GM19025 (cell line): ENCODE measurements around the gene RCAN3.
"Not testable (repeated sequence)": the region's sequence is repeated elsewhere in the genome, so short reads cannot be mapped to it uniquely, and the experiment has no call there.

Experiments
- ATAC-seq: cut with Tn5 transposase; IDR thresholded peaks from one replicate; pipeline ENCODE4 v1.9.1; 2021; ENCODE audit warnings: mild to moderate bottlenecking, low read depth, moderate library complexity; ENCODE audit not compliant: unreplicated experiment

Gene RCAN3

DNA sequence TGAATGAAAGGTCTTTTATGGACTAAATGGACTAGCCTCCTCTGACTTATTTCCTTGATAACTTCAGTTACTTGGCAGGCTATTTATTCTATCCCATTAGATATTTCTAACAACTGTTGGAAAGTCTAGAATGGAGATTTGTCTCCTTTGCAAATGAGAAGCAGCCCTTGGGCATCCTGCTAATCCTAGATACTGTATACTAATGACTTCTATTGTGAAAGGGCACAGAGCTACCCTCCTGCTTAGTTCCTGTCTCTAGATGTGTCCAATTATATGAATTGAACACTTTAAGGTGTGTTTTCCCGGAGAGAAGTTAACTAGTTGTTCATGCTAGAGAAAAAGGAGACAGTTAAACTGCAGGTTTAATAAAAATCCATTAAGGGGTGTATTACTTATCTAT is 43.0 kb downstream of the RCAN3 start:
- no peak for ATAC-seq

DNA sequence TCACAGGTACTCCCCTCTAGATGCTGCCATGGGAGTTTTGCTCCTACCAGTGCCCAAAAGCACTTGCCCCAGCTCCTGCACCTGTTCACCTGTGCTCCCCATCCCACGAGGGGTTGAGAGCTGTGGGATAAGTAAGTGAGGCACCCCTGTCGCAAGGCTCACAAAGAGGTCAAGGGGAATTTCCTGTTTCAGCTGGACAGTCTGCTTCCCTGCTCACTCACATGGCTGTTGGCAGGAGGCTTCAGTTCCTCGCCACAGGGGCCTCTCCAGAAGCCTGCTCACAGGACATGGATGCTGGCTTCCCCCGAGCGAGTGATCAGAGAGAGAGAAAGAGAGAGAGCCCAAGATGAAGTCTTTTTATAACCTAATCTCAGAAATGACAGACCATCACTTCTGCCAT is 44.6 kb downstream of the RCAN3 start:
- ATAC-seq, result no peak

DNA sequence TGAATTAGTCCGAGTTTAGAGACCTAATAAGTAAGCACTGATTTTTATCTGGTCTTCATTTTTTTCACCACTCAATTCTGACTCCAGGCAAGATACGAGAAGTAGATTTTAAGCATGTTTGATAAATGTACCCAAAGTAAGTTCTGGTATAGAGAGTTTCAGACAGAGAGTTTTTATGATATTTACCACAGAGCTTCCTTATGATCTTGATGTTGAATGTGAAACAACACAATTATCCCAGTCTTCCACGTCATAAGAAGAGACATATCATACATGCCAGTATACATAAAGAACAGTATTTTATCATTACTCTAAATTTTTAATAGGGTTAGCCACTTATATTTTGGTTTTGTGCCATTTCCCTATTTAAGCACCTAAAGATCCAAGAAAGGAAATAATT is 45.4 kb downstream of the RCAN3 start:
- no peak for ATAC-seq

DNA sequence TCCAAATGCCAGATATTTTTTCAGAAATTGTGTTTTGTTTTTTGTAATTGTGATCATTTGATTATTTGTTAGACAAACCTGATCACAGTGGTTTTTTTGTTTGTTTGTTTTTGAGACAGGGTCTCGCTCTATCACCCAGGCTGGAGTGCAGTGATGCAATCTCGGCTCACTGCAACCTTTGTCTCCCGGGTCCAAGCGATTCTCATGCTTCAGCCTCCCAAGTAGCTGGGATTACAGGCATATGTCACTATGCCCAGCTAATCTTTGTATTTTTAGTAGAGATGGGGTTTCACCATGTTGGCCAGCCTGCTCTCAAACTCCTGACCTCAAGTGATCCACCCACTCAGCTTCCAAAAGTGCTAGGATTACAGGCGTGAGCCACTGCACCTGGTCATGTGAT is 46.6 kb downstream of the RCAN3 start:
- not testable (repeated sequence) for ATAC-seq

DNA sequence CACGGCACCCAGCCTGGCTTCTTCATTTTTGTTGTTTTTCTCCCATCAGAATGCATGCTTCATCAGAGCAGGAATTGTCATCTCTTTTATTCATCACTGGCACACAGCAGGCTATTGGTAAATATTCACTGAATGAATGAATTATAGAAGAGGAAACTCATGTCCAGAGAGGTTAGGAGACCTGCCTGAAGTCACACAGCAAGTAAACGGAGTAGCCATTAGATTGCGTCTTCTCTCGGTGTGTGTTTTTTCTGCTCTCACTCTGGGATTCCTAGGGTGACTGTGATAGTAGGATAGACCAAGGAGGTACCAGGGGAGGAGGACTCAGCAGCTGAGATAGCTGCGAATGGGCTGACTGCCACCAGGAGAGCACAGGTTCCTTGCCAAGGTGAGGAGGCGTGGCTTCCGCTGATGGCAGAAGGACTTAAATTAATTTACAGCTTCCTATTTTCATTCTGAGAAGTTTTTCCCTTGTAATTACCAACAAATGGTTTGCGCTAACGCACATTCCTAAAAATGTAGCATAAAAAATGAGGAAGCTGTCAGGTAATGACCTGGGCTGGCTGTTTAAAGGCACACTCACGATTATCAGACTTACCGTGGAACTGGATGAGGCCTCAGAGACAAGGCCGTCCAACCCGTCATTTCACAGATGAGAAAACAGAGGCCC is 48.8 kb downstream of the RCAN3 start:
- ATAC-seq, result no peak

DNA sequence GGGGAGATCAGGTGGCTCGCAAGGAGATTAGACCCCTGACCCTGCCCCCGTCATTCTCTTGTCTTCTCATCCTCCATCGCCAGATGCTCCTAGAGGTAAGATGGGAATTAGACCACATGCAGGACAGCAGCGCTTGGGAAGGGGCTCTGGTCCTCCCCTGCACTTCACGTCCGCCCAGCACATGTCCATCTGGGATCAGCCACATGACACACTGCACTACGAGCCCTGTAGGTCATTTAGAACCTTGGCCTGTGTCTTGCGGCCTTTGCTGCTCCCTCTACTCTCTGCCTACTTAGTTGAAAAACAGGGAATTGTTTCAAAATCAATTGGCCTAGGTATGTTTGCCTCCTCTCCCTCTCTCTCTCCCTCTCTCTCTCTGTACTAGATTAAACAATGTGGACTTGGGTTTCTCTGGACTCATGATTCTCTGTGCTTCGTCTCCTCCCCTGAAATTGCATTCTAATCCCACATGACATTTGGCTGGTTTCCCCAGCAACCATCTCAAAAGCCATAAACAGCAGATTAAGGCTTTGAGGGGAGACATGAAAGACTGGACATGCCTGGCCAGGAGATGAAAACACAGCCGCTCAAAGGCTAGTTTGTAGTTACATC is 49.4 kb downstream of the RCAN3 start:
- ATAC-seq, result no peak

DNA sequence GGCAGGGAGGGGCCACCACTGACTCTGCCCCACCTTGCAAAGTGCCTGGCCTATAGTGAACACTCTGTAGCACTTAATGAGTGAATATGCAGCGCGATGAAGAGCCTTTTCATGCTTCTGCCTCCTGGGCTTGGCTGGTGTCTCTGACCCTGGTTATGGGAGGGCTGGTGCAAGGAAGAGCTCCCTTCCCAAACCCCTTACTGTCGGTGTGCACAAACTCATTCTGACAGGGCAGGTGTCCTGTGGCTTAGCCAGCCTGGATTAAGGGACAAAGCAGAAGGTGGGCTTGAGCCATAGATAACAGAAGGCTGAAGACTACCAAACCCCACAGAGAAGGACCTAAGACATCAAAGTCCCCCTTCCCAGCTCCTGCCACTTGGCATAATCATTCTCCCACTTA is 51.3 kb downstream of the RCAN3 start:
- no peak for ATAC-seq

DNA sequence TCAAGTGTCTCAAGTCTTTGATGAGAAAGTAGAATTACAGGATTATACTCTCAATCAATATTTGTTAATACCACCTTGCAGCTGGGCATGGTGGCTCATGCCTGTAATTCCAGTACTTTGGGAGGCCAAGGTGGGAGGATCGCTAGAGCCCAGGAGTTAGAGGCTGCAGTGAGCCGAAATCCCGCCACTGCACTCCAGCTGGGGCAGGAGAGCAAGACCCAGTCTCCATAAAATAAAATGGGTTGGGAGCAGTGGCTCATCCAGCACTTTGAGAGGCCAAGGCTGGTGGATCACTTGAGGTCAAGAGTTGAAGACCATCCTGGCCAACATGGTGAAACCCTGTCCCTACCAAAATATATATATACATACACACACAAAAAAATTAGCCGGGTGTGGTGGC is 52.1 kb downstream of the RCAN3 start:
- no peak for ATAC-seq

DNA sequence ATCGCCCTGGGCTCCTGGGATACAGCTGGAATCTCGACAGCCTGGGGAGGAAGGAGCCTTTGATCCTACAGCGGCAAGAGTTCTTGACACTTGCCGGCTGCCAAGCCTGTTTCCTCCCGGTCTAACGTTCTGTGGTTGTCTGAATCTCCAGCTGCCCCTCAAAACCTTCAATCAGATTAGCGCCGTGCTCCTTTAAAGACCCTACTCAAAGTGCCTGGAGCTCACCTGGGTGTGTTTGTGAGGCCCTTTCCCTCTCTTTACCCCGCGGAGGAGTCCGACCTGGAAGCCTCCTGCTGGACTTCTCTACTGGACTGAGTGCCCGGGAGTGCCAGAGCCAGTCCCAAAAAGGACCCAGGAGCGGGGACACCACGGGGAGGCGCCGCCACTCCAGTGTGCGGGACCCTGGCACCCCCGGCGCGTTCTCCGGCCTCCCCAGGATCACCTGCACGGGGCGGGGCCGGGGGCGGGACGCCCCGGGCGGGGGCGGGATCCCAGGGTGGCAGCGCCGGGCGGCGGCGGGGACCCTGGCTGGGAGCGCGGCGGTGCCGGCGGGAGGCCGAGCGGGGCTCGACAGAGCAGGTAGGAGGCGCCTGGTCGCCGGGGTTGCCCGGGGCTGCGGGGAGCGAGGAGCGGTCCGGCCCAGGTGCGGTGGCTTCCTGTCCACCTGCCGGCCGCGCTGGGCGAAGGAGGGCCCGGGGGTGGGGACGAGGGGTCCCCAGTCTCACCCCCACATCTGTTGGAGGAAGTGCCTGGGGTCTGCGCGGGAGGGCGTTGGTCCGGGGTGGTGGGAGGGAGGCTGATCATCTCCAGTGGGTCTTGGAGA is 53.2 kb downstream of the RCAN3 start, which contains the start of gene NCMAP:
Gene NCMAP, plus strand, starts transcription at position 497 of the 823 bp plus-strand sequence. CDS start 39,344 bp downstream, outside the sequence.
- ATAC-seq, result no peak

DNA sequence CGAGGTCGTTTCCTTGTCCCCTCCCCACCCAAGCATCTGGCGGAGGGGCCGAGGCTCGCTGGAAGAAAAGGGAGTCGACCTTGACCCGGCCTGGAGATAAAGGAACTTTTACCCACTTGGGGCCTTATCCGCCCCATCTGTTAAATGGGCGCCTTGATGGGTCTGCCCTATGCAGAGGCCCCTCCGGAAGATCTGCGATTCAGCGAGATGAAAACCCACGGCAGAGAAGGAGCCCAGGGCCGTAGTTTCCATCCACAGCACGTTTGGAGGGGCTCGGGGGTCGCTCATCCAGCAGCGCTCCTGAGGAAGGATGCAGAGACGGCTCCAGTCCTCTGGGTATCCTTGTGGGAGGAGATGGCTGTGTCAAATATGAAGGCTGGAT is 53.8 kb downstream of the RCAN3 start:
- no peak for ATAC-seq

DNA sequence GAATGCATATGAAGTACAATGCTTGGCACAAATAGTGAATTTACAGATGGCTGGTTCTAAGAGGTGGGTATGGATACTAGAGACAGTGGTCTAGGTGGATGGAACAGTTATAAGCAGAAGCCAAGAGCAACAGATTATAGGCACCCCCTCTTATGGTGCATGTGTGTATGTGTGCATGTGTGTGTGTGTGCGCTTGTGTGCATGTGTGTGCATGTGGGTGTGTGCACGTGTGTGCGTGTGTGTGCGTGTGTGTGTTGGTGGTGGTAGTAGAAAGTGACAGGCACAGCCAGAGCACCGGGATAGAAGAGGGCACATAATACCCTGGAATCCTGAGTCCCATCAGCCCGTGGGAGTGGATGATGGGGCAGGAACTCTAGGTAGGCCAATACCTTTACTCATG is 54.6 kb downstream of the RCAN3 start:
- no peak for ATAC-seq

DNA sequence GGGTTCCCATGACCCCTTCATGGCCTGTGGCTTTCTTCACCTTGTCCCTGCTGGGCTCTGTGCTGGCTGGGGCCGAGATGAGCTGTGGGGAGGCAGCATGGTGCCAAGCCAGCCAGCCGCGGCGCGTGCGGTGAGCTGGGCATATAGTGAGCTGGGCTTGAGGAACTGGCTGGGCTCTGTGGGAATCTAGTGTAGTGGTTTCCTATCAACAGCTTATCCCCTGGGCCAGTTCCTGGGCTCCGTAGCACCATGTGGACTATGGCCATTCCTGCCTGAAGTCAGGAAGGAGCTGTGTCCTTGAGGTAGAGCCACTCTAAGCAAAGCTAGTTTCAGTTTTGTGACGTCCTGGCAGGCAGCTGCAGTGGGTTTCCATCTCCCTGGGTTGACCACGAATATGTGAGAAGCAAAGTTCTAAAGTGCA is 55.1 kb downstream of the RCAN3 start:
- no peak for ATAC-seq

DNA sequence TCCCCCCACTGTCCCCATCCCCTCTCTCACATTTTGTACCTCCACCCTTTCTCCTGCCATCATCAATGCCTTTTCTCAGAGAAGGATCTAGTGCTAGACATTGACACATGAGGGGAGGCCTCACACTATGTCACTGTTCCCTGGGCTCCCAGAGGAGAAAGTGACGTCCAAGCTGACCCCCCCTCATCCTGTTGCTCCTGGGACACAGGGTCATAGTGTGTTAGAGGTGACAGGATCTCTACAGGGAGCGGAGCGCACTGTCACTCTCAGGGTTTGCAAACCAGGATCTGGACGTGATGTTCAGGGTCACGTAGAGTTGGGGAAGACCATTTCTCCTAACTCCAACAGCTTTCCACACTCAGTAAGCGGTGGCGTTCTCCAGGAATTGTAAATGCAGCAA is 55.8 kb downstream of the RCAN3 start:
- no peak for ATAC-seq

DNA sequence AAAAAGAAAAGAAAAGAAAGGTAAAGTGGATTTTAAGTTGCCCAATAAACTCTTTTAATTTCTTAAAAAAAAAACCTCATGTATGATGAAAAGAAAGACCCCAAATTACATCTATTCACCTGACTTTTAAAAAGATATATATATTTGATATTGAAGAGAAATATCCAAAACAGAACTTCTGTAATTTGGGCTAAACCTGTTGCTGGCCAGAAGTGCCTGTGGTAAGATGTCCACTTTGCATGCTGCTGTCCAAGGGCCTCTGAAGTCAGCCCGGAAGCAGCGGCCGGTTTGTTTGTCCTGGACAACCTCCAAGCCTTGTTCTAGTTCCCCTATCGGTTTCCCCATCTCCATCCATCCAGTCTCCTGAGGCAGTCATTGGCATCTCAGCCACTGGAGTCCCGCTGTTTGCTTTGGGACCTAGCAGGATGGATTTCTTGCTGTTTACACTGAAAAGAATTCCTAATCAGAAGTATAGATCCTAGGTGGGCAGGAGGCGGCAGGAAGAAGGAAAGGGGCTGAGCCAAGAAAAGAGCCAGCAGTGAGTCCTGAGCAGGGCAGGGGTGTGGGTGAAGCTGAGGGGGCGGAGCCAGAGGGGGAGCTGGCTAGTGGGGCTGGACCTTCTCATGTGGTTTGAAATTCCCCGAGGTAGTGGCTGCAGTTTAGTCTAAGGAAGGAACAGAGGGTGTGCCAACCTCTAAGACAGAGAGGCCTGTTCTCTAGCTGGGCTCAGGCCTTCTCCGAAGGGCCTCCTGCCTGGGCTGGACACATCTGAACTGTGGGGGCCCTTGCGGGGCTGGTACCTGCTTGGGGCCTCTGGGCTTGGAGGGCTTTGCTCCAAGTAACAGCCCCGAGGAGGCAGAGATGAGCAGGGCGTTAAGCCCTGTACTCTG is 56.5 kb downstream of the RCAN3 start:
- no peak for ATAC-seq

DNA sequence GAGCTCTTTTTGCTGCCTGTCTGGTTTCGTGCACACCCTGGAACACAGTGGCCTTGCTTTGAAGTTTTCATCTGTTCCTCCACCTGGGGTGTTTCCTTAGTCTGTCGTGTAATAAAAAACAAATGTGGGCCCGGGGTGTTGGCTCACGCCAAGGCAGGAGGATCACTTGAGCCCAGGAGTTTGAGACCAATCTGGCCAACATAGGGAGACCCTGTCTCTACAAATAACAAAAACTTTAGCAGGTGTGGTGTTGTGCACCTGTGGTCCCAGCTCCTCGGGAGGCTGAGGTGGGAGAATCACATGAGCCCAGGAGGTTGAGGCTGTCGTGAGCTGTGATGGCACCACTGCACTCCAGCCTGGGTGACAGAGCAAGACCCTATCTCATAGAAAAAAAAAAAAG is 57.7 kb downstream of the RCAN3 start:
- no peak for ATAC-seq

DNA sequence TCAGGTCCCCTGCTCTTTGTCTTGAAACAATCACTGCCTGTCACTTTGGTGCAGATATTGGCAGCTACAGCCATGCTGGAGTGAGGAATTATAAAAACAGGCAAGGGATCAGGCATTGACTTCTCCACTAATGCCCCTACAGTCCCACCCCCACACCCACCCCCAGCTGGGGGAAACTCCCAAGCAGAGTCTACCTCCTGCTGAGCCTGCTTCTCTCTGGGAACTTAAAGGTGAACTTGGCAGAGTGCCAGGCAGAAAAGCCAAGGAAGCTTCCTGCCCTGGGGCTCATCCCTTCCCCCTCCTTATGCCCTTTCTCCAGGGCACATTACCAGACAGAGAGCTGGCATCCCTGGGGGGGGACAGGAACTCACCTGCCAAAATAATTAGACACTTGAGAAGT is 60.0 kb downstream of the RCAN3 start:
- ATAC-seq, result no peak

DNA sequence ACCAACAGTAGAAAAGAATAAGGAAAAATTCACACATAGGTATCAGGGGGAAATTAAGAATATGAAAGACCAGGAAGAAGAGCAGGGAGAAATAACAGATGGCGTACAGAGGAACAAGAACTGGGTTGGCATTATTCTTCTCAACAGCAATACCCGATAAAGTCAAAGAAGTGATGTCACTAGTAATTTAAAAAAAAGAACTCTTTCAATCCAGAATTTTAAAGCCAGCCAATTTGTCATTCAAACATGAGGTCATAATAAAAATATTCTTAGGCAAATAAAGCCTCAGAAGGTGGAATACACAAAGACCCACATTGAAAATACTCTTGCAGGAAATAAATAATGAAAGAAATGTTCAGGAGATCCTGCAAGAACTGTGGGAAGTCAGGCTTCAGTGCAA is 62.1 kb downstream of the RCAN3 start:
- ATAC-seq, result no peak

DNA sequence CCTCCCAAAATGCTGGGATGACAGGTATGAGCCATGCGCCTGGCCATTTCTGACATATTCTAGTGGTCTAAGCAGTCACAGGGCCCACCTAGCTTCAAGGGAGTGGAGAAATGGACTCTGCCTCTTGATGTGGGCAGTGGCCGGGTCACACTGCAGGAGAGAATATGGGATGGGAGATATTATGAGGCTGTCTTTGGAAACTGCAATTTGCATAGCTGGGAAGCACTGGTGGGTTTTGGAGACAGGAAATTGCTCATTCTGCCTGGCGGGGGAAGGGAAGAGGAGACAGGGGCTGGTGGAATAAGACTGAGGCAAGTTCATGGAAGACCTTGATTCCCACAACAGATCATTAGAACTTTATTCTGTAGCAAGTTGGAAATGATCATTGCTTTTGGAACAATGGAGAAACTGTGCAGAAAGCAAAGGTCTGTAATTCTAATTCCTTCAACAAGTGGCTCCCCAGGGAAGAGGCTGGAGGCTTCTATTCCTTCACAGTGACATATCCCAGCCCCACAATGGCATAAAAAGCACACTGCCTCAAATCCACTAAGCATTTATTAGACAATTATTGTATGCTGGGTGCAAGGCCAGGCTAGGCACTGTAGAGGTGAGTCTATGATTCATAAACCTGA is 63.7 kb downstream of the RCAN3 start:
- no peak for ATAC-seq

DNA sequence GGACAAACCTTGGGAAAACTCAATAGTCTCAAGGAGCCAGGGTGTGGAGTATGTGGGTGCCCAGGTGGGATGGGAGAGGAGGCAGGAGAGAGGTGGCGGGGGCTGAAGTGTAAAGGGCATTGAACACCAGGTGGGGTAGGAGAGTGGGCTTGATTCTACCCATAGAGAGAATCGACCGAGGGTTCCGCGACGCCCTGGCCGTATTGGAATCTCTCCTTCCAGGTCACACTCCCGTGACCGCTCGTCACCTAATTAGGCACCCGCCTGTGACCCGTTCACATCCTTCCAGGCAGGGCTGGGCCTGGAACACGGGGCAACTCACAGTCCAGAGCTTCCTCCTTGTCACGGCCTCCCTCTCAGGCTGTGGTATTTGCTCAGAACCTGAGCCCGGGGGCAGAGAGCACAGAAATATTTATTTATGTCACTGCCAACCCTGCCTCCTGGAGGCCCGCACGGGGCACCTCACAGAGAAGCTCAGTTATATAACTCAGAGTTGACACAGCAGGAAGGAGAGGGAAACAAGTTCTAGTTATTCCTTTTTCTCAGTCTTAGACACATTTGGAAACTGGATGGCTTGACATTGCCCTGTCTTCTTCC is 65.3 kb downstream of the RCAN3 start:
- no peak for ATAC-seq

DNA sequence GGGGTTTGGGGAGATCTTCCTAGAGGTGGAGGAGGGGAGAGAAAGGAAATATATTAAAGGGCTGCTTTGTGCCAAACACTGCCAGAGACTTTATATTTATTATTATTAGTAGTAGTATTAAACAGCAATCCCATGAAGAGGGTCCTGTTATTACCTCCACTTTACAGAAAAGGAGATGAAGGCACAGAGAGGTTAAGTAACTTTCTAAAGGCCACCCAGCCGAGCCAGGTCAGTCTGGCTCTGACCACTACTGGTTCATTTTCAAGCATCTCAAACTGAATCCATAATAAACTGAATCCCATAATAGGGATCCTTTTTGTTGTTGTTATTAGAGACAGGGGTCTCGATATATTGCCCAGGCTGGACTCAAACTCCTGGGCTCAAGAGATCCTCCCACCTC is 65.8 kb downstream of the RCAN3 start:
- ATAC-seq, result no peak
